Neutrophil (primary cell): ENCODE results near the gene DCAF11.

Experiments
- H3K27ac ChIP-seq: fragments of 200-600 bp; sonication (generic); 2 replicates; pipeline ENCODE4 v1.5.1; 2016; ENCODE audit warnings: mild to moderate bottlenecking, moderate library complexity
- H3K27me3 ChIP-seq: fragments of 200-600 bp; sonication (generic); 2 replicates; pipeline ENCODE4 v1.6.0; 2016; ENCODE audit warnings: mild to moderate bottlenecking
- H3K36me3 ChIP-seq: fragments of 200-600 bp; sonication (generic); 2 replicates; pipeline ENCODE4 v1.5.1; 2017
- H3K4me1 ChIP-seq, 2 experiments: fragments of 200-600 bp in 1 of 2; sonication (generic) in 1 of 2; 1 replicate in 1 of 2; 2 replicates in 1 of 2; pipeline versions ENCODE4 v1.5.1 to v1.6.1; 2013 to 2016; ENCODE audit warnings: low read depth in 1 of 2, low read length in 1 of 2, mild to moderate bottlenecking in 1 of 2, moderate library complexity in 1 of 2; ENCODE audit not compliant: control insufficient read depth in 1 of 2, insufficient read depth in 1 of 2
- H3K4me3 ChIP-seq, 2 experiments: fragments of 200-600 bp in 1 of 2; sonication (generic) in 1 of 2; 1 replicate in 1 of 2; 2 replicates in 1 of 2; pipeline ENCODE4 v1.5.1; 2013 to 2016; ENCODE audit warnings: low read depth in 1 of 2, low read length in 1 of 2, mild to moderate bottlenecking in 1 of 2, moderate library complexity in 1 of 2
- H3K9me3 ChIP-seq: fragments of 200-600 bp; sonication (generic); 2 replicates; pipeline ENCODE4 v1.5.1; 2016
- TF ChIP-seq, protein P1 (sequence below): fragments of 200-600 bp; sonication (generic); IDR thresholded peaks from 2 replicates; pipeline ENCODE4 v1.5.1; 2016; ENCODE audit warnings: antibody characterized with exemption

The DCAF11 gene

DNA sequence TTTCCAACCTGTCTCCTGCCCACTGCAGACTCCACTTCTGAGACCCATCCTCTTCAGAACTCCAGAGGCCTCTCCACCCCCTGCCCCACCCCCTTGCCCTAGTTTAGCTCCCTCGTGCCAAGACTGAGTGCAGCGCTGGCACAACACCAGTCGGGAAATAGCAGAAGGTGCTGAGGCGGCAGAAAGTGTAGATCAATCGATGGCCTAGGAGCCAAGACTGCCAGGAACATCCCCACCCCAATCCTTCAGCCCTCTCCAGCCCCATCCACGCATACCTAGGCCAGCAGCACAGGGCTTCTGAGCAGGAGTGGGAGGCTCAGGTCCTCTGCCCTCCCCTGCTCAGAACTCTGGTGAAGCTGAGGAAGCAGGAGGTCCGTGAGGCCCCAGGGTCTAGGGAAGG lies 42.1 kb upstream of the DCAF11 start:
- H3K4me3 ChIP-seq, result no peak overlapping the region
- no peaks in the 10 kb centered on the region for H3K9me3 ChIP-seq
- no peak overlapping the region for H3K27ac ChIP-seq
- no peaks in the 10 kb centered on the region for H3K27me3 ChIP-seq
- H3K36me3 ChIP-seq, result no peaks in the 10 kb centered on the region
- TF ChIP-seq, protein P1, sequence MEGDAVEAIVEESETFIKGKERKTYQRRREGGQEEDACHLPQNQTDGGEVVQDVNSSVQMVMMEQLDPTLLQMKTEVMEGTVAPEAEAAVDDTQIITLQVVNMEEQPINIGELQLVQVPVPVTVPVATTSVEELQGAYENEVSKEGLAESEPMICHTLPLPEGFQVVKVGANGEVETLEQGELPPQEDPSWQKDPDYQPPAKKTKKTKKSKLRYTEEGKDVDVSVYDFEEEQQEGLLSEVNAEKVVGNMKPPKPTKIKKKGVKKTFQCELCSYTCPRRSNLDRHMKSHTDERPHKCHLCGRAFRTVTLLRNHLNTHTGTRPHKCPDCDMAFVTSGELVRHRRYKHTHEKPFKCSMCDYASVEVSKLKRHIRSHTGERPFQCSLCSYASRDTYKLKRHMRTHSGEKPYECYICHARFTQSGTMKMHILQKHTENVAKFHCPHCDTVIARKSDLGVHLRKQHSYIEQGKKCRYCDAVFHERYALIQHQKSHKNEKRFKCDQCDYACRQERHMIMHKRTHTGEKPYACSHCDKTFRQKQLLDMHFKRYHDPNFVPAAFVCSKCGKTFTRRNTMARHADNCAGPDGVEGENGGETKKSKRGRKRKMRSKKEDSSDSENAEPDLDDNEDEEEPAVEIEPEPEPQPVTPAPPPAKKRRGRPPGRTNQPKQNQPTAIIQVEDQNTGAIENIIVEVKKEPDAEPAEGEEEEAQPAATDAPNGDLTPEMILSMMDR, result no peak
- H3K4me1 ChIP-seq, result peaks cover 24 to 27% of the 10 kb centered on the region in 2 experiments

DNA sequence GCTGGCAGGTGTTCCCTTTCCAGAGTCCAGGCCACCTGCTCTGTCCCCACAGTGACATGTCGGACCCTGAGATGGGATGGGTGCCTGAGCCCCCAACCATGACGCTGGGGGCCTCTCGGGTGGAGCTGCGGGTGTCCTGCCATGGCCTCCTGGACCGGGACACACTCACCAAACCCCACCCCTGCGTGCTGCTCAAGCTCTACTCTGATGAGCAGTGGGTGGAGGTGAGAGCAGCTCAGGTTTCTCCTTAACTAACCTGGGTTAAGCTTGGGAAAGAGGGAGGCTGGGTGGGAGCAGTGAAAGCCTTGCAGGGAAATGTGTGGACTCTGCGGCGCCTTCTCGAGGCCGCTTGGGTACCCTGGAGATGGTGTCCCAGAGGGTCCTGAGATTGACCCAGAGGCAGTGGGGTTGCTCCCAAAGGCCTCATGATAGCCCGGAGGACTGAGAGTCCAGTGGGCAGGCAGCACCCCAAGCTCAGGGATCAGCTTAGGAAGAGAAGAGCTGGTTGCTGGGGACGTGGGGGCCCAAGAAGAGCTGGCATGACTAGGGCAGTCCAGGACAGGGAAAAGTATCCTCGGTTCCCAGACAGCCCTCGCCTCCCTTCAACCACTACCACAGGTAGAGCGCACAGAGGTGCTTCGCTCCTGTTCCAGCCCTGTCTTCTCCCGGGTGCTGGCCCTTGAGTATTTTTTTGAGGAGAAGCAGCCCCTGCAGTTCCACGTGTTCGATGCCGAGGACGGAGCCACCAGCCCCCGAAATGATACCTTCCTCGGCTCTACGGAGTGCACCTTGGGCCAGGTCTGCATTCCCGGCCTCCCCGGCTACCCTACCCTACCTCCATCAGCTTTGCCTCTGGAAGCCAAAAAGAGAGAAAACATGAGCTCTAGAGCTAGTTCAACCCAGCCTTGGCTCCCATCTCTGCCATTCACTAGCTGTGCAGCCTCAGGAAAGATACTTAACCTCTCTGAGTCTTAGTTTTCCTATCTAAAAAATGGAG lies 41.4 kb upstream of the DCAF11 start:
- no peaks in the 10 kb centered on the region for H3K27me3 ChIP-seq
- TF ChIP-seq, protein P1, result no peak
- no peak overlapping the region for H3K27ac ChIP-seq
- H3K4me3 ChIP-seq, result no peak overlapping the region
- peaks cover 24 to 27% of the 10 kb centered on the region in 2 experiments for H3K4me1 ChIP-seq
- H3K9me3 ChIP-seq, result no peaks in the 10 kb centered on the region
- H3K36me3 ChIP-seq, result no peaks in the 10 kb centered on the region

DNA sequence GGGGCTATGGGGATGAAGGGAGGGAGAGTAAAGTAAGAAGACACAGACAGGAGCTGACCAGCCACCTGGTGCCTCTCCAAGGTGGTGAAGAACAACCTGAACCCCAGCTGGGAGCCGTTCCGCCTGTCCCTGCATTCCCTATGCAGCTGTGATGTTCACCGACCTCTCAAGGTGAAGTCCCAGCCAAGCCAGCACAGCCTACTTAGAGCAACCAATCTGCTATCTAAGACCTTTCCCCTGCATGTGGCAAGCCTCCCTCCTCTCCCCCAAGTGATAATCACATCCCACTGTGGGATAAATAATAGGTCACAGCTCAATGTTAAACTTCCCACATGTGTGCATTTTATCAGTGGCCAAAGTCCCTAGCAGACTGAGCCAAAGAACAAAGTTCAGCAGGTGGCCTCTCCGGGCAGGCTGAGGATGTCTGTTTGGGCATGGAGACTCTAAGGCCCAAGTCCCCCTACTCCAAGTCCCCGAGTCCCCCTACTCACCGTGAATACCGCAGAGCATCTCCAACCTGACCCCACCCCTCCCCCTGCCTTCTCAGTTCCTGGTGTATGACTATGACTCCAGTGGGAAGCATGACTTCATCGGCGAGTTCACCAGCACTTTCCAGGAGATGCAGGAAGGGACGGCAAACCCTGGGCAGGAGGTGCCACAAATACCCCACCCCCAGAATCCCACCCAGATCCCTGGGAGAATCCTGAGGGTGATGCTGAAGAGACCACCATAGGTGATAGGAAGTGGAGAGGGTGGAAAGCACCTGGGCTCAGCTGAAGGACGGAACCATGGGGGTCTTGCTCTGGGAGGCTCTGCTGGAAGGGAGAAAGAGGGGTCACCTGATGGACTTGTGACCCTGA lies 39.7 kb upstream of the DCAF11 start:
- Histone ChIP-seq H3K27ac (no peak overlapping the region), H3K9me3 (no peaks in the 10 kb centered on the region), H3K4me3 (no peak overlapping the region), H3K36me3 (no peaks in the 10 kb centered on the region), H3K27me3 (peaks cover 11% of the 10 kb centered on the region), H3K4me1 (peaks cover 21% of the 10 kb centered on the region in 2 experiments)
- TF ChIP-seq, protein P1, result no peak

DNA sequence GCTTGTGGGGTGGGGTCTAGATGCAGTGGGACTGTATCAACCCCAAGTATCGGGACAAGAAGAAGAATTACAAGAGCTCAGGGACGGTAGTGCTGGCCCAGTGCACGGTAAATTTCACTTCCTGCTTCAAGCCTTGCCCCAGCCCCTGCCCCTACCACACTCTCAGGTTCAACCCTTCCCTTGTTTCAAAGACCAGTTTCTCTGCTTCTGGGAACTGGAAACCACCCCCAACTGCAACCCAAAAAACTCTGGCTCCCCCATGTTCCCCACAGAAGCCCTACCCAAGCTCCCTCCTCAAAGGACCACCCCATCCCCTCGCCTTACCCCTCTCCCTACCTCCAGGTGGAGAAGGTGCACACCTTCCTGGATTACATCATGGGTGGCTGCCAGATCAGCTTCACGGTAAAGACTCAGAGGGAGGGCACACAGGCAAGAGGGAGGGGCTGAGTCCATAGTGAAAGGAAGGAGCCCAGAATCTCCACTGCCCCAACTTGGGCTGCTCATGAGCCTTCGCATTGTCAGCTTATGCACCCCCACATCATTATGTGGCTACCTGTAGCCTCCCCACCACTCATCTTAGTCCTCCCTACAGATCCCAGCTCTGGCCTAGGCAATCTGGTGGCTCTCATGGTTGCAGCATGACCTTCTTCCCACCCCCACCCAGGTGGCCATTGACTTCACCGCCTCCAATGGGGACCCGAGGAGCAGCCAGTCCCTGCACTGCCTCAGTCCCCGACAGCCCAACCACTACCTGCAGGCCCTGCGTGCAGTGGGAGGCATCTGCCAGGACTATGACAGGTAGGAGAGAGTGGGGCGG lies 38.9 kb upstream of the DCAF11 start:
- Histone ChIP-seq H3K27ac (no peak overlapping the region), H3K9me3 (no peaks in the 10 kb centered on the region), H3K4me1 (peaks cover 15 to 16% of the 10 kb centered on the region in 2 experiments), H3K4me3 (no peak overlapping the region), H3K36me3 (no peaks in the 10 kb centered on the region), H3K27me3 (peaks cover 19% of the 10 kb centered on the region)
- TF ChIP-seq, protein P1, result no peak

DNA sequence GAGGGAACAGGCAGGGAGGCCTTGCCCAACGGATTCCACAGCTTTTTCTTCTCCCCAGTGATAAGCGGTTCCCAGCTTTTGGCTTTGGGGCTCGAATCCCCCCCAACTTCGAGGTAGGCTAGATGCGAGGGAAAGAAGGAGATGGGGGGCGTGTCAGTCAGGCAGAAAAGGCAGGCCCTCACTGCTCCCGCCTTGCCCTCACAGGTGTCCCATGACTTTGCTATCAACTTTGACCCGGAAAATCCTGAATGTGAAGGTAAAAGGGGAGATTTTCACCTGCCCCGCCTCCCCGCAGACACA lies 38.3 kb upstream of the DCAF11 start:
- no peak overlapping the region for H3K27ac ChIP-seq
- peaks cover 15% of the 10 kb centered on the region in 2 experiments for H3K4me1 ChIP-seq
- no peaks in the 10 kb centered on the region for H3K9me3 ChIP-seq
- no peak overlapping the region for H3K4me3 ChIP-seq
- H3K27me3 ChIP-seq, result peaks cover 25% of the 10 kb centered on the region
- no peaks in the 10 kb centered on the region for H3K36me3 ChIP-seq
- TF ChIP-seq, protein P1, result no peak
